MM.1S (cell line): ENCODE measurements around the gene UST.

Source experiments
- DNase-seq: peaks from one replicate; pipeline ENCODE4 v3.0.0-alpha.2; 2015
- H2AFZ ChIP-seq: fragments of 300-600 bp; sonication (generic); 2 replicates; pipeline ENCODE4 v1.6.0; 2016; ENCODE audit warnings: antibody characterized with exemption, low read length
- H3F3A ChIP-seq: fragments of 300-600 bp; sonication (generic); 2 replicates; pipeline ENCODE4 v1.6.1; 2016; ENCODE audit warnings: mild to moderate bottlenecking, antibody characterized with exemption, low read length, moderate library complexity, mixed read lengths; ENCODE audit not compliant: insufficient read depth
- H3K27ac ChIP-seq: fragments of 300-600 bp; sonication (generic); 2 replicates; pipeline ENCODE4 v1.5.1; 2016; ENCODE audit warnings: mild to moderate bottlenecking, low read length
- H3K27me3 ChIP-seq: fragments of 300-600 bp; sonication (generic); replicated peaks from 2 replicates; pipeline ENCODE4 v1.6.0; 2016; ENCODE audit warnings: low read length; ENCODE audit not compliant: insufficient read depth
- H3K36me3 ChIP-seq: fragments of 300-600 bp; sonication (generic); replicated peaks from 2 replicates; pipeline ENCODE4 v1.6.1; 2016; ENCODE audit warnings: mild to moderate bottlenecking, low read length, mixed read lengths; ENCODE audit not compliant: insufficient read depth
- H3K4me1 ChIP-seq: fragments of 300-600 bp; sonication (generic); 2 replicates; pipeline ENCODE4 v1.6.1; 2016; ENCODE audit warnings: low read length, mixed read lengths
- H3K4me2 ChIP-seq: fragments of 300-600 bp; sonication (generic); 2 replicates; pipeline ENCODE4 v1.6.0; 2016; ENCODE audit warnings: low read depth, low read length
- H3K4me3 ChIP-seq: fragments of 300-600 bp; sonication (generic); 2 replicates; pipeline ENCODE4 v1.5.1; 2016; ENCODE audit warnings: low read length, mixed read lengths
- H3K79me2 ChIP-seq: fragments of 300-600 bp; sonication (generic); 2 replicates; pipeline ENCODE4 v1.6.1; 2016; ENCODE audit warnings: mixed run types, low read length, mixed read lengths
- H3K9ac ChIP-seq: fragments of 300-600 bp; sonication (generic); 2 replicates; pipeline ENCODE4 v1.6.1; 2016; ENCODE audit warnings: low read length, mixed read lengths
- H3K9me2 ChIP-seq: fragments of 300-600 bp; sonication (generic); replicated peaks from 2 replicates; pipeline ENCODE4 v1.6.1; 2016; ENCODE audit warnings: mild to moderate bottlenecking, low read length, mixed read lengths; ENCODE audit not compliant: insufficient read depth
- H3K9me3 ChIP-seq: fragments of 300-600 bp; sonication (generic); replicated peaks from 2 replicates; pipeline ENCODE4 v1.6.1; 2016; ENCODE audit warnings: mild to moderate bottlenecking, low read length, mixed read lengths; ENCODE audit not compliant: insufficient read depth
- H4K20me1 ChIP-seq: fragments of 300-600 bp; sonication (generic); 2 replicates; pipeline ENCODE4 v1.6.1; 2016; ENCODE audit warnings: mild to moderate bottlenecking, low read length, moderate library complexity, mixed read lengths; ENCODE audit not compliant: insufficient read depth
- CTCF ChIP-seq: fragments of 300-600 bp; sonication (generic); IDR thresholded peaks from 2 replicates; pipeline ENCODE4 v1.5.1; 2016; ENCODE audit warnings: antibody characterized with exemption, low read length, mixed read lengths
- EZH2 ChIP-seq: fragments of 300-600 bp; sonication (generic); optimal IDR thresholded peaks from 2 replicates; pipeline ENCODE3; 2017; ENCODE audit warnings: low read depth, mild to moderate bottlenecking, antibody characterized with exemption, low read length, mixed read lengths
- EZH2phosphoT487 ChIP-seq: fragments of 300-600 bp; sonication (generic); IDR thresholded peaks from 2 replicates; pipeline ENCODE4 v1.6.1; 2018; ENCODE audit warnings: antibody characterized with exemption, low read length

The UST gene

GRCh38 chr6:149109397-149110070 is 362.7 kb downstream of the UST start:
- H3K36me3 ChIP-seq: no peaks in the 10 kb centered on the region

GRCh38 chr6:149111556-149112115 is 364.8 kb downstream of the UST start:
- Histone ChIP-seq H3K79me2 (no peaks in the 10 kb centered on the region), H3F3A (no peaks in the 10 kb centered on the region), H3K9me3 (no peaks in the 10 kb centered on the region), H4K20me1 (no peaks in the 10 kb centered on the region), H3K9ac (no peak overlapping the region), H3K4me2 (no peak overlapping the region), H3K27me3 (no peaks in the 10 kb centered on the region), H3K36me3 (no peaks in the 10 kb centered on the region), H3K4me1 (no peaks in the 10 kb centered on the region), H3K27ac (no peak overlapping the region), H3K4me3 (no peak overlapping the region), H2AFZ (no peak overlapping the region), H3K9me2 (no peaks in the 10 kb centered on the region)
- no peak for DNase-seq
- TF ChIP-seq CTCF (no peak), EZH2 (no peak), EZH2phosphoT487 (no peak)

More at GRCh38 chr6:149109397-149110070, 362.7 kb downstream of the UST start:
- Histone ChIP-seq H3K4me2 (no peak overlapping the region), H3K9ac (no peak overlapping the region), H3K27ac (no peak overlapping the region), H3K4me1 (no peaks in the 10 kb centered on the region), H4K20me1 (no peaks in the 10 kb centered on the region), H3F3A (no peaks in the 10 kb centered on the region), H3K79me2 (no peaks in the 10 kb centered on the region), H3K9me3 (no peaks in the 10 kb centered on the region), H3K4me3 (no peak overlapping the region), H3K9me2 (no peaks in the 10 kb centered on the region), H2AFZ (no peak overlapping the region), H3K27me3 (no peaks in the 10 kb centered on the region)
- DNase-seq: no peak
- TF ChIP-seq EZH2 (no peak), EZH2phosphoT487 (no peak), CTCF (no peak)

GRCh38 chr6:149112976-149113375 is 366.1 kb downstream of the UST start:
- Histone ChIP-seq H3K4me2 (no peak overlapping the region), H3K79me2 (no peaks in the 10 kb centered on the region), H3K9ac (no peak overlapping the region), H3K9me2 (no peaks in the 10 kb centered on the region), H3K36me3 (no peaks in the 10 kb centered on the region), H3K4me1 (no peaks in the 10 kb centered on the region), H3K27me3 (no peaks in the 10 kb centered on the region), H4K20me1 (no peaks in the 10 kb centered on the region), H3K9me3 (no peaks in the 10 kb centered on the region), H3K4me3 (no peak overlapping the region), H2AFZ (no peak overlapping the region), H3F3A (no peaks in the 10 kb centered on the region), H3K27ac (no peak overlapping the region)
- no peak for DNase-seq
- TF ChIP-seq EZH2phosphoT487: no peak
- no peak for TF ChIP-seq CTCF
- no peak for TF ChIP-seq EZH2
